Testis (tissue), 2 donors: ENCODE measurements around the gene ABTB2.

Experiments used
- CTCF ChIP-seq, 3 experiments: fragments of 450-650 bp in 2 of 3; fragments of 200-600 bp in 1 of 3; sonication (generic) in 1 of 3; IDR thresholded peaks; one replicate each; pipeline ENCODE4 v1.5.1; 2016 to 2019; ENCODE audit warnings: antibody characterized with exemption in 3 of 3, mild to moderate bottlenecking in 2 of 3, moderate library complexity in 1 of 3
- POLR2A ChIP-seq: fragments of 450-650 bp; IDR thresholded peaks from one replicate; pipeline ENCODE4 v1.6.1; 2017; ENCODE audit warnings: antibody characterized with exemption, mild to moderate bottlenecking, moderate library complexity

- no peak for TF ChIP-seq CTCF (IDR thresholded peaks at IDR 0.05)
- TF ChIP-seq POLR2A, result no peak
Measured at GRCh38 chr11:34333787-34334186, 24.0 kb downstream of the ABTB2 start.
